Muscle of arm (tissue), 14 donors: ENCODE measurements around the gene BNIP5. TPM values are rescaled to one million over a fixed set of nuclear protein-coding genes. Genes with fewer than 3 reads are reported as not detected.

Experiments used
- DNase-seq: peaks from one replicate; pipeline ENCODE4 v3.0.0-alpha.2; 2013
- long read RNA-seq, 11 donors: transcript quantifications; one replicate each; lab custom pipeline, GENCODE V29; 2026
- polyA plus RNA-seq, 12 donors: library from polyadenylated mRNA; unstranded; fragments of 120-200 nt; gene quantifications; one replicate each; pipeline ENCODE4 v1.2.1, GENCODE V29; 2013; ENCODE audit not compliant: insufficient read length in 12 of 12

The BNIP5 gene, protein sequence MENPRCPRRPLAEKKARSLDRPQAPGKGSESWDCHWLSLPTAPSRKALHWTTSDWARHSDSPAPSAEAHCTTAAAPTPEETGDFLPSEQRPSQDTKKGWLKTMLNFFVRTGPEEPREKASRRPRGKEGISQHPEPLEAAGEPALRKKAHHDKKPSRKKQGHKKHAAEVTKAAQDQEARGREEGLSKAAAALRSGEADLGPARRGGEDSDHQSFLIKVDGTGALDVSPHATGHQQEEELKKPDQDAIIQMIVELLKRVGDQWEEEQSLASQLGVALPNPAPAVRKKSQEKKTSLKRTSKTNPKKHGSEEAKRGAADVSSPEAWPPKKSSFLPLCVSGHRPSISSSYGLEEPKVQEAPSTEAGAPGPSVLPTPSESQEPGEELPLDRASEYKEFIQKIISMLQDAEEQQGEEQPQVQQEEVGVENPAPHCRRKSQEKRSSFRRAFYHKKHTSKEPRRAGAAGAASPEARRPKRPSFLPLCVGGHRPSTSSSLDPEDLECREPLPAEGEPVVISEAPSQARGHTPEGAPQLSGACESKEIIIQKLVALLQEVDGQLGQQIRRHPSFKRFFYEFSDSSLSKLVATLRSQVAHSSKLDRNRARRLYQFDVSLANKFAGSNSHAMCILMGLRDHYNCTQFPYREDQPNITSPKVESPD
- polyA plus RNA-seq: under 1 TPM in 10 of 12 donors, not detected in 2; 0.05 to 0.17 (median 0.09) TPM
- long read RNA-seq, donor 1: 0 reads
- long read RNA-seq, donor 2: 0 reads
- long read RNA-seq, donor 3: 0 reads
- long read RNA-seq, donor 4: 0 reads
- long read RNA-seq, donor 5: 0 reads
- long read RNA-seq, donor 6: 0 reads
- long read RNA-seq, donor 7: 0 reads
- long read RNA-seq, donor 8: 0 reads
- long read RNA-seq, donor 9: 0 reads
- long read RNA-seq, donor 10: 0 reads
- long read RNA-seq, donor 11: 0 reads

GRCh38 chr6:36336779-36337241 lies at the start of gene BNIP5:
Gene BNIP5 (minus strand): TSS chr6:36336888. CDS start chr6:36330690, 6,198 bp downstream.
- DNase-seq: no peak

DNA sequence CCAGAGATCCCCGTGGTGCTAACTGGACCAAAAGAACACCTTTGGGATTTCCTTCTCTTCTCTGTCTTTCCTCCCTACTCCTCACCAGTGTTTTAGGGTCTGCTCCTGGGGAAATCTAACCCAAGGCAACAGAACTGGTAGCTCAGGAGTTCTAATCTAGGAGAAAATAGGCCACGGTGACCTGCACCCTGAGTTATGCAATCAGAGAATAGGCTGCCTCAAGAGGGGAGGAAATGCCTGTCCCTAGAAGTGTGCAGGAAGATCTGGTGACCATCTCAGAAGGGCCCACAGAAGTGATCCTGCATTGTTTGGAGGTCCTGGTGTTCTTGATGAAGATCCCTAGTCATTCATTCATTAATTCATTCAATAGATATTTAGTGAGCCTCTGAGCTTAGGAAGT lies 47.4 kb upstream of the BNIP5 start:
- DNase-seq: no peak

- no peak for DNase-seq
These were observed 46.9 kb upstream of the BNIP5 start for GRCh38 chr6:36383606-36384005.

GRCh38 chr6:36382976-36383375 lies 46.3 kb upstream of the BNIP5 start:
- DNase-seq: no peak

- no peak for DNase-seq
These were observed 45.1 kb upstream of the BNIP5 start for GRCh38 chr6:36381502-36382389.

GRCh38 chr6:36380166-36380565 lies 43.5 kb upstream of the BNIP5 start:
- no peak for DNase-seq

- DNase-seq: no peak
These were observed 42.2 kb upstream of the BNIP5 start for GRCh38 chr6:36378936-36379335.

DNA sequence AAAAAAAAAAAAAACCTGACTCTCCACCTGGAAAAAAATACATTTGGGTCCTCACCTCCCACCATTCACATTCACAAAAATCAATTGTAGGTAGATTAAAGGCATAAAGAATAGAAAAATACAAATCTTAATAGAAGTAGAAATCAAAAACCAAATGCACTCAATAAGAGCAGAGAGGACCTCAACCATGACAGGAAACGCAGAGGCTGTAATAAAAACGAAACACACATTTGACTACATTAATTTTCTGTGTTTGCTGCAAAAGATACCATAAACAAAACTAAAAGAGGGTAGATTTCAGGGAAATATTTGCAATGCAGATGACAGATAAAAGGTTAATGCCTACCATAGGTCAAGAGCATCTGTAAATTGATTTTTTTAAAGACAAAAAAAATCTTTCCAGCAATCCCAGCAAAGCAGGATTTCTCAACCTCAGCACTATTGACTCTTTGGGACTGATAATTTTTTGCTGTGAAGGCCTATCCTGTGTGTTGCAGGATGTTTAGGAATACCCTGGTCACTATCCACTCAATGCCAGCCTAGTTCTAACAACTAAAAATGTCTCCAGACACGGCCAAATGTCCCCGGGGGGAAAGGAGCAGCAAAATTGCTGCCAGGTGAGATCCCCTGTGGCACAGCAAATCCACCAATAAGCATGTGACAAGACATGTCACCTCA lies 41.7 kb upstream of the BNIP5 start:
- no peak for DNase-seq

DNA sequence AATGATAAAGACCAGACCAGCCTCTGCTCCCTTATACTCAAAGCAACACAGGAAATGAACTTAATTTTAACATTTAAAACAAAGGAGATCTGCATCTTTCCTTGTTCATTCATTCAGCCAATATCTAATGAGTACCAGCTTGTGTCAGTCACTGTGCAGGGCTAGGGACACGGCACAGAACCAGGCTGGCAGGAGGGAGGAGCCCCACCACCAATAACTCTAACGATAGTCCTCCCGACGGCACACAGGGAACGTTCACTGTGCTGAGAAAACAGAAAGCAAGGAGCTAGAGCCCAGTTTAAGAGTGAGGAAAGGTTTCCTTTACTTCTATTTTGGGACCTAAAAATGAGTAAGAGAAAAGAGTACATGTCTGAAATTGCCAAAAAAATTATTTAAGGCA lies 40.9 kb upstream of the BNIP5 start:
- no peak for DNase-seq

DNA sequence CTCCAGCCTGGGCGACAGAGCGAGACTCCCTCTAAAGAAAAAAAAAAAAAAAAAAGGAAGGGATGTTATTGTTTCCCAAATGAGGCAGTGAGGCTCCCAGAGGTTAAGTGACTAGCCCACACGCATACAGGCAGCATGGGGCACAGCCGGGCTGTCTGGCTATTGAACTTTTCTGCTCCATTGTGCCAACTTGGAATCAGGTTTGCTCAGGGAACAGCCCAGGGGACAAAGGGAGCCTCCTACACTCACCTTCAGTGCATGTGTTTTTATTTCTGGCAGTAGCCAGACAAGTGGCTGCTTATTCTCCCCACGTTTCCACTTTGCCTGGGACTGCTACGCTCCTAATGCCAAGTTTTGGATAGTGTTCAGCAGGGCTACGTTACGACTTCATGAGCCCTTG lies 40.1 kb upstream of the BNIP5 start:
- DNase-seq: no peak

- no peak for DNase-seq
These were observed 39.5 kb upstream of the BNIP5 start for GRCh38 chr6:36376183-36376582.

- no peak for DNase-seq
These were observed 39.0 kb upstream of the BNIP5 start for GRCh38 chr6:36375644-36376155.

- DNase-seq: no peak
These were observed 38.3 kb upstream of the BNIP5 start for GRCh38 chr6:36374972-36375371.

- no peak for DNase-seq
These were observed 37.5 kb upstream of the BNIP5 start for GRCh38 chr6:36374194-36374593.

- DNase-seq: no peak
These were observed 36.8 kb upstream of the BNIP5 start for GRCh38 chr6:36373368-36374019.

- DNase-seq: no peak
These were observed 35.4 kb upstream of the BNIP5 start for GRCh38 chr6:36372088-36372487.

- DNase-seq: no peak
These were observed 34.5 kb upstream of the BNIP5 start for GRCh38 chr6:36371211-36371610.

- DNase-seq: no peak
These were observed 34.0 kb upstream of the BNIP5 start for GRCh38 chr6:36370638-36371037.

DNA sequence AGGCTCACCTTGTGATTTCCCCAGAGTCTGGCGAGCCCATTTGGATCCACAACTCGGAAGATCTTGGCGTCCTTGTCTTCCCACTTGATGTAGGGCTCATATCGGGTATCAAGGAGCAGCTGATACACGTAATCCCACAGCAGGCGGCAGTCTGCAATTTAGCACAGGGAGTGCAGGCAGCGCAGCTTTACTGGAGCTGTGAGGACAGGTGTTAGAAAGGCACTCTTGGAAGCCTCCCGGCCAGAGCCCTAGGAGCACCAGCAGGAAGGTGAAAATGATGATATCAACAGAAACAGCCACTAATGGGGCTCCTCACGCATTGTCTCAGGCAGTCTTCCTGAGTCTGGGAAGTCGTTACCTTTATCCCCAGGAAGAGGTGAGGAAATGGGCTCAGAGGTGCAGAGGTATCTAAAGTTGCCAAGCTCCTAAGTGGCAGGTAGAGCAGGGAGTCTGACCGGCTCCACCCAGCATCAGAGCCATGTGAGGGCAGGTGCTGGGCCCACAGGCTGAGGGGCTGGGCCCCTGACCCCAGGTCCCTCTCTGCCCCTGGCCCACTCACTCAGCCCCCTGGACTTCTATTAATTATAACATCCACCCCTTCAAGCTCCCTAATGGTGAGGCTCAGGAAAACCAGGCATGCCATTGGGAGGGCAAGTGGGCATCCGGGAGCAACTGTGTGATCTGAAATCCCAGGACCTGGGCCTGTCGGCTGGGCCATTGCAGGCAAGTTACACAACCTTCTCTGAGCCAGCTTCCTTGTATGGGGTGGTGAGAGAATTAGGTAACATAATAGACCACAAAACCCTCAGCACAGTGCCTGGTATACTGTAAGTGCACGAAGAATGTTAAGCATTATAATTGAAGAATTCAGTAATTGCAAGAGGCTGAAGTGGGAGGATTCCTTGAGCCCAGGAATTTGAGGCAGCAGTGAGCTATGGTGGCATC lies 32.5 kb upstream of the BNIP5 start:
- no peak for DNase-seq
